Stimulated activated naive CD4-positive, alpha-beta T cell (primary cell): ENCODE results near the gene CCDC106.

ENCODE experiments used
- DNase-seq, 6 experiments: peaks; one replicate each; lab custom pipeline; 2025; lab: John Stamatoyannopoulos, UW

Gene CCDC106

GRCh38 chr19:55683449-55684261, 35.6 kb downstream of the CCDC106 start:
- DNase-seq, result no peak

- no peak for DNase-seq
Observed at GRCh38 chr19:55684946-55685681, 37.1 kb downstream of the CCDC106 start.

GRCh38 chr19:55685776-55686175, 37.8 kb downstream of the CCDC106 start:
- no peak for DNase-seq

- DNase-seq, result no peak
Observed at GRCh38 chr19:55686311-55687050, 38.5 kb downstream of the CCDC106 start.

GRCh38 chr19:55687281-55688201, 39.5 kb downstream of the CCDC106 start:
- DNase-seq, result no peak

- no peak for DNase-seq
Observed at GRCh38 chr19:55688422-55689218, 40.6 kb downstream of the CCDC106 start.

- DNase-seq, result no peak
Observed at GRCh38 chr19:55689411-55690108, 41.5 kb downstream of the CCDC106 start.

- DNase-seq, result no peak
Observed at GRCh38 chr19:55690109-55690768, 42.2 kb downstream of the CCDC106 start.

- no peak for DNase-seq
Observed at GRCh38 chr19:55690769-55691545, 42.9 kb downstream of the CCDC106 start.

GRCh38 chr19:55691561-55692481, 43.8 kb downstream of the CCDC106 start:
- no peak for DNase-seq

- no peak for DNase-seq
Observed at GRCh38 chr19:55692681-55693081, 44.7 kb downstream of the CCDC106 start.

- no peak for DNase-seq
Observed at GRCh38 chr19:55693336-55693974, 45.4 kb downstream of the CCDC106 start.

GRCh38 chr19:55694241-55694655, 46.2 kb downstream of the CCDC106 start:
- DNase-seq, result no peak

- DNase-seq, result no peak
Observed at GRCh38 chr19:55694656-55695491, 46.9 kb downstream of the CCDC106 start.

GRCh38 chr19:55695511-55696290, 47.7 kb downstream of the CCDC106 start:
- DNase-seq, result no peak
